DOHH2 (cell line): Measurements from ENCODE around the gene TBC1D22A.

Experiments used
- EZH2phosphoT487 ChIP-seq: fragments of 200-600 bp; sonication (generic); IDR thresholded peaks from 2 replicates; pipeline ENCODE4 v1.6.1; 2017; ENCODE audit warnings: borderline replicate concordance, mild to moderate bottlenecking, antibody characterized with exemption, low read length, moderate library complexity, mixed read lengths
- TF ChIP-seq, protein P1 (sequence below): fragments of 200-600 bp; sonication (generic); IDR thresholded peaks from one replicate; pipeline ENCODE4 v1.5.1; 2014; ENCODE audit warnings: antibody characterized with exemption, mild to moderate bottlenecking, low read depth, low read length; ENCODE audit not compliant: poor library complexity, severe bottlenecking

DNA sequence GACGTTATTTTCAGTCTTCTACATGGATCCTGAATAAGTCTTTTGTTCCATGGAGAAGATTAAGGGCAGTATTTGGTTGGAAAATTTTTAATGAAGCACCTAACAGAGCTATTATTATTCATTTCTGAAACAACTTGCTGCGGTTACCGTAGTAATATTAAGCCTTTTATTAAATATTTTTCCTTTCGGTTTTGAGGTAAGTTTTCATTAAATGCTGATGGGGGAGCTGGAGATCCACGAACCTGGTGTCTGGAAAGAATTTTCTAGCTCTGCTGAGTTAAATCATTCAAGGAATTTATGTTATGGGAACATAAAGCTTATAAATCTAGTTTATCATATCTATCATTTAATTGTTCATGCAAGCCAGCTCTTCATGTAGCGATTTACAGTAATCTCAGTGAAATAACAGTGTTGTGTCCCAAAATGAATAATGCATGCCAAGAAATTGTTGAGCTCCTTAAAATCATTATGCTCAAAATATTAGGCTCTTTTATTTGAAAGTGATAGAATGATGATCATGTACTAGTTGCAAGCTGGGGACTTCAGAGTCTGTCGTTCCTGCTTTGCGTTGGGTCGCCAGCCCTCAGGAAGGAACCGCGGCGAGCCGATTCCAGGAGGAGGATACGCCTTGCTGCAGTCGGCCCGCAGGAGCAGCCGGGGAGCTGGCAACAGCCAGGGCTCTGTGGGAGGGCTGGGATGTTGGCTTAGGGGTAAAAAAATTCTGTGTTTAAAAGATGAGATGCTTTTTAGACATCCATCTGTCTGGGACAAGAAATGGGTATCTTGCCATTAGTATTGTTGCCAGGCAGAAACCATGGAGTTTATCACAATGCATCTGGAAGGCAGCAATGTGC lies 83.1 kb downstream of the TBC1D22A start:
- TF ChIP-seq, protein P1, sequence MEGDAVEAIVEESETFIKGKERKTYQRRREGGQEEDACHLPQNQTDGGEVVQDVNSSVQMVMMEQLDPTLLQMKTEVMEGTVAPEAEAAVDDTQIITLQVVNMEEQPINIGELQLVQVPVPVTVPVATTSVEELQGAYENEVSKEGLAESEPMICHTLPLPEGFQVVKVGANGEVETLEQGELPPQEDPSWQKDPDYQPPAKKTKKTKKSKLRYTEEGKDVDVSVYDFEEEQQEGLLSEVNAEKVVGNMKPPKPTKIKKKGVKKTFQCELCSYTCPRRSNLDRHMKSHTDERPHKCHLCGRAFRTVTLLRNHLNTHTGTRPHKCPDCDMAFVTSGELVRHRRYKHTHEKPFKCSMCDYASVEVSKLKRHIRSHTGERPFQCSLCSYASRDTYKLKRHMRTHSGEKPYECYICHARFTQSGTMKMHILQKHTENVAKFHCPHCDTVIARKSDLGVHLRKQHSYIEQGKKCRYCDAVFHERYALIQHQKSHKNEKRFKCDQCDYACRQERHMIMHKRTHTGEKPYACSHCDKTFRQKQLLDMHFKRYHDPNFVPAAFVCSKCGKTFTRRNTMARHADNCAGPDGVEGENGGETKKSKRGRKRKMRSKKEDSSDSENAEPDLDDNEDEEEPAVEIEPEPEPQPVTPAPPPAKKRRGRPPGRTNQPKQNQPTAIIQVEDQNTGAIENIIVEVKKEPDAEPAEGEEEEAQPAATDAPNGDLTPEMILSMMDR = no peak
- TF ChIP-seq EZH2phosphoT487 = no peak
